GM10266 (cell line): ENCODE measurements around the gene FOXN4.

ENCODE experiments used
- DNase-seq: peaks from one replicate; pipeline ENCODE4 v3.0.0; 2012; ENCODE audit errors: extremely low spot score
- CTCF ChIP-seq: IDR thresholded peaks from 2 replicates; pipeline ENCODE4 v1.5.1; 2012; ENCODE audit warnings: mild to moderate bottlenecking, low read depth; ENCODE audit not compliant: control insufficient read depth, insufficient read depth; ENCODE audit errors: missing control alignments

FOXN4 gene

GRCh38 chr12:109308534-109309380 is at the start of gene FOXN4:
TSS of gene FOXN4 (minus strand) at chr12:109309284. CDS start at chr12:109308321, 963 bp downstream.
- TF ChIP-seq CTCF, result no peak

GRCh38 chr12:109358154-109358869 is 49.2 kb upstream of the FOXN4 start:
- TF ChIP-seq CTCF, result no peak

More at GRCh38 chr12:109308534-109309380, at the start of gene FOXN4:
- peak; percentile 37 for DNase-seq

GRCh38 chr12:109357032-109357431 is 47.9 kb upstream of the FOXN4 start:
- no peak for TF ChIP-seq CTCF
- no peak for DNase-seq

More at GRCh38 chr12:109358154-109358869, 49.2 kb upstream of the FOXN4 start:
- peak; percentile 48 for DNase-seq

GRCh38 chr12:109356577-109356976 is 47.5 kb upstream of the FOXN4 start:
- no peak for DNase-seq
- TF ChIP-seq CTCF, result no peak

- no peak for TF ChIP-seq CTCF
- DNase-seq, result no peak
These were observed 43.1 kb upstream of the FOXN4 start for GRCh38 chr12:109352184-109352583.

- TF ChIP-seq CTCF, result no peak
- DNase-seq, result no peak
These were observed 38.5 kb upstream of the FOXN4 start, which contains the start of gene MYO1H for GRCh38 chr12:109347589-109347988. TSS of gene MYO1H (plus strand) at chr12:109347900. CDS start at chr12:109347961, 61 bp downstream.
